HCT116 (cell line): ENCODE measurements around the gene MAML2. TPM values are rescaled to one million over a fixed set of nuclear protein-coding genes. Genes with fewer than 3 reads are reported as not detected.

Experiments used
- ATAC-seq: fragments of 200-7000 bp; cut with Tn5 transposase; 2 replicates; pipeline ENCODE4 v1.9.1; 2020; ENCODE audit warnings: mild to moderate bottlenecking, moderate library complexity
- BruUV-seq: library from RNA; stranded (reverse); fragments of 400-500 nt; replicated peaks from 2 replicates; lab custom pipeline; 2021; lab: Mats Ljungman, UMichigan
- CTCF ChIA-PET: fragments of 300-600 bp; sonication (Branson Sonifier 250); formaldehyde crosslinking; loops from one replicate; lab custom pipeline; 2021; ENCODE audit warnings: antibody characterized with exemption; lab: Charles Lee
- POLR2A ChIA-PET: fragments of 300-600, 350-600 bp; sonication (Branson Sonifier 250); formaldehyde crosslinking; loops from one replicate; lab custom pipeline; 2021; ENCODE audit warnings: antibody characterized with exemption; lab: Charles Lee
- RAD21 ChIA-PET, 2 experiments: fragments of 300-600 bp; sonication (Branson Sonifier 250); formaldehyde crosslinking; loops; one replicate each; lab custom pipeline; 2023; ENCODE audit warnings: low total read pairs in 2 of 2; ENCODE audit not compliant: uncharacterized antibody in 2 of 2, unreplicated experiment in 2 of 2, low non-redundant PET in 1 of 2; lab: Charles Lee
- DNase-seq: peaks from one replicate; pipeline ENCODE4 v3.0.0-alpha.2; 2010; ENCODE audit warnings: low read depth, low spot score
- H2AFZ ChIP-seq: fragments of 200-600 bp; shearing (Covaris generic), sonication (generic); 2 replicates; pipeline ENCODE4 v1.6.1; 2017; ENCODE audit warnings: low read depth, mixed run types, mixed read lengths, antibody characterized with exemption, low read length; ENCODE audit not compliant: poor library complexity, severe bottlenecking
- H3K27ac ChIP-seq: 2 replicates; pipeline ENCODE4 v1.5.1; 2012; ENCODE audit warnings: low read depth, low read length
- H3K27me3 ChIP-seq: fragments of 200-600 bp; sonication (generic); 2 replicates; pipeline ENCODE4 v1.6.1; 2016; ENCODE audit warnings: mixed run types, low read length, mixed read lengths; ENCODE audit not compliant: insufficient read depth
- H3K36me3 ChIP-seq, 2 experiments: fragments of 200-500 bp in 1 of 2; fragments of 200-600 bp in 1 of 2; sonication (Bioruptor generic) in 1 of 2; sonication (generic) in 1 of 2; 2 replicates each; pipeline versions ENCODE4 v1.5.1 to v1.6.1; 2014 to 2016; ENCODE audit warnings: low read length in 2 of 2, inconsistent platforms in 1 of 2, mixed read lengths in 1 of 2, mixed run types in 1 of 2; ENCODE audit not compliant: insufficient read depth in 2 of 2, control insufficient read depth in 1 of 2
- H3K4me1 ChIP-seq, 2 experiments: fragments of 200-600 bp in 1 of 2; sonication (generic) in 1 of 2; 2 replicates each; pipeline versions ENCODE4 v1.5.1 to v1.6.1; 2012 to 2017; ENCODE audit warnings: low read length in 2 of 2, inconsistent platforms in 1 of 2, mild to moderate bottlenecking in 1 of 2, mixed read lengths in 1 of 2, mixed run types in 1 of 2, moderate library complexity in 1 of 2; ENCODE audit not compliant: insufficient read depth in 2 of 2, control insufficient read depth in 1 of 2
- H3K4me2 ChIP-seq: fragments of 200-600 bp; sonication (generic); 2 replicates; pipeline ENCODE4 v1.6.1; 2017; ENCODE audit warnings: mixed run types, low read length, mixed read lengths
- H3K4me3 ChIP-seq, 2 experiments: fragments of 200-600 bp in 1 of 2; sonication (generic) in 1 of 2; replicated peaks in 1 of 2; 2 replicates each; pipeline ENCODE4 v1.5.1; 2011 to 2016; ENCODE audit warnings: low read length in 2 of 2, control low read depth in 1 of 2, low read depth in 1 of 2, mild to moderate bottlenecking in 1 of 2, mixed read lengths in 1 of 2, mixed run types in 1 of 2
- H3K79me2 ChIP-seq: fragments of 200-600 bp; sonication (generic); 2 replicates; pipeline ENCODE4 v1.6.1; 2017; ENCODE audit warnings: mild to moderate bottlenecking, mixed run types, low read length, moderate library complexity, mixed read lengths; ENCODE audit not compliant: insufficient read depth
- H3K9ac ChIP-seq: fragments of 200-600 bp; sonication (generic); 2 replicates; pipeline ENCODE4 v1.6.1; 2016; ENCODE audit warnings: low read length, mixed read lengths
- H3K9me2 ChIP-seq: fragments of 200-600 bp; sonication (generic), shearing (Covaris generic); 2 replicates; pipeline ENCODE4 v1.6.1; 2017; ENCODE audit warnings: mixed run types, mild to moderate bottlenecking, moderate library complexity; ENCODE audit not compliant: insufficient read depth
- H3K9me3 ChIP-seq, 2 experiments: fragments of 200-500 bp in 1 of 2; fragments of 200-600 bp in 1 of 2; sonication (Bioruptor generic) in 1 of 2; sonication (generic) in 1 of 2; 2 replicates each; pipeline ENCODE4 v1.6.1; 2014 to 2017; ENCODE audit warnings: low read length in 2 of 2, mixed read lengths in 2 of 2, inconsistent platforms in 1 of 2, low read depth in 1 of 2, mild to moderate bottlenecking in 1 of 2, mixed run types in 1 of 2, moderate library complexity in 1 of 2; ENCODE audit not compliant: control insufficient read depth in 1 of 2, insufficient read depth in 1 of 2
- H4K20me1 ChIP-seq: fragments of 200-600 bp; sonication (generic), shearing (Covaris generic); 2 replicates; pipeline ENCODE4 v1.6.1; 2017; ENCODE audit warnings: mixed run types, mild to moderate bottlenecking, moderate library complexity; ENCODE audit not compliant: insufficient read depth
- CEBPB ChIP-seq: IDR thresholded peaks from 2 replicates; pipeline ENCODE4 v1.6.1; 2012; ENCODE audit warnings: low read depth
- ELF1 ChIP-seq: IDR thresholded peaks from 2 replicates; pipeline ENCODE4 v1.6.1; 2012; ENCODE audit warnings: low read depth, borderline replicate concordance
- EZH2 ChIP-seq: fragments of 200-600 bp; sonication (generic); IDR thresholded peaks from 2 replicates; pipeline ENCODE4 v1.6.1; 2017; ENCODE audit warnings: antibody characterized with exemption, mixed run types
- EZH2phosphoT487 ChIP-seq: fragments of 200-600 bp; IDR thresholded peaks from 2 replicates; pipeline ENCODE4 v1.6.1; 2018; ENCODE audit warnings: antibody characterized with exemption, borderline replicate concordance
- FOSL1 ChIP-seq: IDR thresholded peaks from 2 replicates; pipeline ENCODE4 v1.6.1; 2012; ENCODE audit warnings: low read depth
- POLR2A ChIP-seq: IDR thresholded peaks from 2 replicates; pipeline ENCODE4 v1.7.0; 2011; ENCODE audit warnings: borderline replicate concordance; ENCODE audit not compliant: insufficient read depth, insufficient read length; ENCODE audit errors: extremely low read depth
- POLR2AphosphoS5 ChIP-seq: IDR thresholded peaks from 2 replicates; pipeline ENCODE4 v1.6.1; 2011; ENCODE audit warnings: mild to moderate bottlenecking, low read depth, low read length, moderate library complexity
- RAD21 ChIP-seq: IDR thresholded peaks from 2 replicates; pipeline ENCODE4 v1.6.1; 2012; ENCODE audit warnings: low read depth, mild to moderate bottlenecking
- SIN3A ChIP-seq: IDR thresholded peaks from 2 replicates; pipeline ENCODE4 v1.6.1; 2012; ENCODE audit warnings: low read depth
- SP1 ChIP-seq: IDR thresholded peaks from 2 replicates; pipeline ENCODE4 v1.6.1; 2012; ENCODE audit warnings: low read depth
- ZFX ChIP-seq: fragments of 450-650 bp; IDR thresholded peaks from 2 replicates; pipeline ENCODE4 v1.6.1; 2017
- intact Hi-C: fragments of 100-400 bp; cut with micrococcal nuclease; formaldehyde crosslinking; loops from 2 replicates; pipeline ENCODE4 v1.10.0; 2022
- total RNA-seq: library from RNA; stranded (reverse); gene quantifications from one replicate; pipeline ENCODE4 v1.2.1, GENCODE V29; 2021; ENCODE audit not compliant: unreplicated experiment
- TF ChIP-seq, protein P1 (sequence below): IDR thresholded peaks from 2 replicates; pipeline ENCODE4 v1.6.1; 2011; ENCODE audit warnings: mild to moderate bottlenecking, low read length, moderate library complexity; ENCODE audit not compliant: insufficient replicate concordance; ENCODE audit errors: extremely low read depth
- TF ChIP-seq, protein P2 (sequence below): IDR thresholded peaks from 2 replicates; pipeline ENCODE4 v1.6.1; 2012
- TF ChIP-seq, protein P3 (sequence below), 3 experiments: fragments of 200-600 bp in 1 of 3; sonication (generic) in 1 of 3; IDR thresholded peaks in 2 of 3; conservative IDR thresholded peaks in 1 of 3; 2 replicates each; pipeline ENCODE4 v1.5.1; 2012 to 2017; ENCODE audit warnings: low read depth in 2 of 3, low read length in 2 of 3, antibody characterized with exemption in 1 of 3, borderline replicate concordance in 1 of 3, control low read depth in 1 of 3, mild to moderate bottlenecking in 1 of 3, mixed read lengths in 1 of 3, mixed run types in 1 of 3, moderate library complexity in 1 of 3; ENCODE audit not compliant: insufficient read depth in 1 of 3
- TF ChIP-seq, protein P4 (sequence below): IDR thresholded peaks from 2 replicates; pipeline ENCODE4 v1.6.1; 2012

Gene MAML2
- total RNA-seq, 1 experiment from 2014 or later = 2.6 TPM

DNA sequence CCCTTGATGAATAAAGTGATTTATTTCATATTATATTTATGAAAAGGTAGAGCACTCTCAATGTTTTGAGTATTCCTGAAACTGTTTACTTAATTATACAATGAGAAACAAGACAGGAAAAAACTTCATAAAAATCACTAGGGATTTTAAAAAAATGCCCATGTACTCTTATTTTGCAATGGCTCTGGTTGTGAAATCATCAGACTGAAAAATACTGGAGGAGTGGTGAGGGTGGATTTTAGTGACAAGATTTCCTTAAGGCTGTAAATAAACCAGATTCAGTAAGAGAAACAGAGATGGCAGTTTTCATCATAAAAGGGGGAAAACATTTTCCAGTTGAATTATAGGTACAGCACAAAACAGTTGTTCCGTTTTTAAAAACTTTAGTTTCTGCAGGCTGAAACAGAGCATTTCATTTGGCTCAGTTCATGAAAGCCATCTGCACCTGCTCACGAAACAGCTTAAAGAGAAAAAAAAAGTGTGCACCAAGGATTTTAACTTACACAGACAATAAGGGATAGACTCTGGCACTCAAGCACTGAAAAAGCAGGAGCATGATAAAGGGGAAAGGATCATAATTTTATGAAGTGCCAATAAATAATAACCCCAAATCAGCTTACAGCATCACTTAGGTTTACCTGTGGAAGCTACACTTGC lies 100.7 kb downstream of the MAML2 start (continued):
- TF ChIP-seq, protein P1, sequence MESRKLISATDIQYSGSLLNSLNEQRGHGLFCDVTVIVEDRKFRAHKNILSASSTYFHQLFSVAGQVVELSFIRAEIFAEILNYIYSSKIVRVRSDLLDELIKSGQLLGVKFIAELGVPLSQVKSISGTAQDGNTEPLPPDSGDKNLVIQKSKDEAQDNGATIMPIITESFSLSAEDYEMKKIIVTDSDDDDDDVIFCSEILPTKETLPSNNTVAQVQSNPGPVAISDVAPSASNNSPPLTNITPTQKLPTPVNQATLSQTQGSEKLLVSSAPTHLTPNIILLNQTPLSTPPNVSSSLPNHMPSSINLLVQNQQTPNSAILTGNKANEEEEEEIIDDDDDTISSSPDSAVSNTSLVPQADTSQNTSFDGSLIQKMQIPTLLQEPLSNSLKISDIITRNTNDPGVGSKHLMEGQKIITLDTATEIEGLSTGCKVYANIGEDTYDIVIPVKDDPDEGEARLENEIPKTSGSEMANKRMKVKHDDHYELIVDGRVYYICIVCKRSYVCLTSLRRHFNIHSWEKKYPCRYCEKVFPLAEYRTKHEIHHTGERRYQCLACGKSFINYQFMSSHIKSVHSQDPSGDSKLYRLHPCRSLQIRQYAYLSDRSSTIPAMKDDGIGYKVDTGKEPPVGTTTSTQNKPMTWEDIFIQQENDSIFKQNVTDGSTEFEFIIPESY = no peak
- TF ChIP-seq FOSL1 = no peak
- TF ChIP-seq ELF1 = no peak

DNA sequence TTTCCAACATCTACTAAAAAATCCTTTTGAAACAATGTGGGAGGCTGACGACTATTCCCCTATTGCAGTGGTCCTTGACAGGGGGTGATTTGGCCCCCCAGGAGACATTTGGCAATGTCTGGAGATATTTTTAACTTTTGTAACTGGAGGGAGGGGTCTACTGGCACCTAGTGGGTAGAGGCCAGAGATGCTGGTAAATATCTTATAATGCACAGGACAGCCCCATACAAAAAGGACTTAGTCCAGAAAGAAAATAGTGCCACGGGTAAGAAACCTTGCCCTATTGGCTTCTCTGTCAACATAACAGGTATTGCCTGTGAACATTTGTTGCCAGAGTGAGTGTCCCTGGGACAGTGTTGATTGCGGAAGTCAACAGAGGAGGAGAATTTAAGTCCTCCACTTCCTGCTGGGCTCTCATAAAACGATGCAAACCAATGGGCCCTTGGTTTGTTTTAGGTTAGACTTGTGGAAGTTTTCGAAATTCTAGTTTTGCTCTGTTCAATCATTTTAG lies 101.6 kb downstream of the MAML2 start:
- Histone ChIP-seq H4K20me1 (no peaks in the 10 kb centered on the region), H3K36me3 (no peaks in the 10 kb centered on the region), H3K4me1 (peaks cover 15 to 31% of the 10 kb centered on the region in 2 experiments), H3K27me3 (no peaks in the 10 kb centered on the region), H3K9ac (no peak overlapping the region), H3K4me2 (no peak overlapping the region), H3K4me3 (no peak overlapping the region), H3K9me3 (no peaks in the 10 kb centered on the region), H3K9me2 (no peaks in the 10 kb centered on the region), H2AFZ (no peak overlapping the region), H3K79me2 (no peaks in the 10 kb centered on the region), H3K27ac (no peak overlapping the region)
- ATAC-seq (no peak), DNase-seq (no peak)
- BruUV-seq = no TSS peak
- POLR2A ChIA-PET = no interaction called here
- RAD21 ChIA-PET = no interaction called here
- CTCF ChIA-PET = no interaction called here
- intact Hi-C loops = loop anchor here (5.0 kb wide), 2 partner anchors 101 to 146 kb away; partner anchors contain the start of genes CCDC82 and MAML2
- TF ChIP-seq CEBPB = no peak
- TF ChIP-seq ZFX = no peak
- TF ChIP-seq, protein P2, sequence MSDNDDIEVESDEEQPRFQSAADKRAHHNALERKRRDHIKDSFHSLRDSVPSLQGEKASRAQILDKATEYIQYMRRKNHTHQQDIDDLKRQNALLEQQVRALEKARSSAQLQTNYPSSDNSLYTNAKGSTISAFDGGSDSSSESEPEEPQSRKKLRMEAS = no peak
- no peak for TF ChIP-seq POLR2AphosphoS5
- TF ChIP-seq RAD21 = peak; percentile 13; the same call in 1 of the 2 replicates
- no peak for TF ChIP-seq POLR2A
- TF ChIP-seq SP1 = no peak
- TF ChIP-seq EZH2 = no peak
- TF ChIP-seq SIN3A = no peak
- TF ChIP-seq, protein P3, sequence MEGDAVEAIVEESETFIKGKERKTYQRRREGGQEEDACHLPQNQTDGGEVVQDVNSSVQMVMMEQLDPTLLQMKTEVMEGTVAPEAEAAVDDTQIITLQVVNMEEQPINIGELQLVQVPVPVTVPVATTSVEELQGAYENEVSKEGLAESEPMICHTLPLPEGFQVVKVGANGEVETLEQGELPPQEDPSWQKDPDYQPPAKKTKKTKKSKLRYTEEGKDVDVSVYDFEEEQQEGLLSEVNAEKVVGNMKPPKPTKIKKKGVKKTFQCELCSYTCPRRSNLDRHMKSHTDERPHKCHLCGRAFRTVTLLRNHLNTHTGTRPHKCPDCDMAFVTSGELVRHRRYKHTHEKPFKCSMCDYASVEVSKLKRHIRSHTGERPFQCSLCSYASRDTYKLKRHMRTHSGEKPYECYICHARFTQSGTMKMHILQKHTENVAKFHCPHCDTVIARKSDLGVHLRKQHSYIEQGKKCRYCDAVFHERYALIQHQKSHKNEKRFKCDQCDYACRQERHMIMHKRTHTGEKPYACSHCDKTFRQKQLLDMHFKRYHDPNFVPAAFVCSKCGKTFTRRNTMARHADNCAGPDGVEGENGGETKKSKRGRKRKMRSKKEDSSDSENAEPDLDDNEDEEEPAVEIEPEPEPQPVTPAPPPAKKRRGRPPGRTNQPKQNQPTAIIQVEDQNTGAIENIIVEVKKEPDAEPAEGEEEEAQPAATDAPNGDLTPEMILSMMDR (IDR thresholded peaks at IDR 0.05 in 2 of 3, conservative IDR thresholded peaks at IDR 0.05 in 1 of 3; ENCODE audit: borderline replicate concordance in 1 of 3, insufficient read depth in 1 of 3, low read depth in 2 of 3, low read length in 2 of 3) = peak in 1 of 3 experiments; percentile 18; a peak in 1 of 6 replicates
- no peak for TF ChIP-seq EZH2phosphoT487
- TF ChIP-seq, protein P1 = no peak
- no peak for TF ChIP-seq ELF1
- no peak for TF ChIP-seq FOSL1
- TF ChIP-seq, protein P4, sequence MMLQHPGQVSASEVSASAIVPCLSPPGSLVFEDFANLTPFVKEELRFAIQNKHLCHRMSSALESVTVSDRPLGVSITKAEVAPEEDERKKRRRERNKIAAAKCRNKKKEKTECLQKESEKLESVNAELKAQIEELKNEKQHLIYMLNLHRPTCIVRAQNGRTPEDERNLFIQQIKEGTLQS = no peak
